Measurements from ENCODE around the gene TMCC3. TPM values are rescaled to one million over a fixed set of nuclear protein-coding genes. Genes with fewer than 3 reads are reported as not detected.
A peak's percentile ranks its signal among the peaks of the same experiment; 100 is the strongest.

TMCC3 gene, protein sequence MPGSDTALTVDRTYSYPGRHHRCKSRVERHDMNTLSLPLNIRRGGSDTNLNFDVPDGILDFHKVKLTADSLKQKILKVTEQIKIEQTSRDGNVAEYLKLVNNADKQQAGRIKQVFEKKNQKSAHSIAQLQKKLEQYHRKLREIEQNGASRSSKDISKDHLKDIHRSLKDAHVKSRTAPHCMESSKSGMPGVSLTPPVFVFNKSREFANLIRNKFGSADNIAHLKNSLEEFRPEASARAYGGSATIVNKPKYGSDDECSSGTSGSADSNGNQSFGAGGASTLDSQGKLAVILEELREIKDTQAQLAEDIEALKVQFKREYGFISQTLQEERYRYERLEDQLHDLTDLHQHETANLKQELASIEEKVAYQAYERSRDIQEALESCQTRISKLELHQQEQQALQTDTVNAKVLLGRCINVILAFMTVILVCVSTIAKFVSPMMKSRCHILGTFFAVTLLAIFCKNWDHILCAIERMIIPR
- total RNA-seq (2021; ENCODE audit: unreplicated experiment) (0.92 TPM), Bru-seq, nascent RNA (percentile 31 among the genes with signal in this experiment), BruChase-seq, experiment 1, labeled RNA remaining after a 2-hour chase (percentile 29 among the genes with signal in this experiment), BruChase-seq, experiment 2, labeled RNA remaining after a 6-hour chase (percentile 29 among the genes with signal in this experiment)
- 1.2 TPM for polyA plus RNA-seq (2012; ENCODE audit: insufficient read length)
- long read RNA-seq, full-length matches to known transcripts: 1 of 1 reads
- long read RNA-seq, partial matches to known transcripts: 0 of 1 reads
- long read RNA-seq, other reads (novel, unspliced or antisense): 0 of 1 reads

DNA sequence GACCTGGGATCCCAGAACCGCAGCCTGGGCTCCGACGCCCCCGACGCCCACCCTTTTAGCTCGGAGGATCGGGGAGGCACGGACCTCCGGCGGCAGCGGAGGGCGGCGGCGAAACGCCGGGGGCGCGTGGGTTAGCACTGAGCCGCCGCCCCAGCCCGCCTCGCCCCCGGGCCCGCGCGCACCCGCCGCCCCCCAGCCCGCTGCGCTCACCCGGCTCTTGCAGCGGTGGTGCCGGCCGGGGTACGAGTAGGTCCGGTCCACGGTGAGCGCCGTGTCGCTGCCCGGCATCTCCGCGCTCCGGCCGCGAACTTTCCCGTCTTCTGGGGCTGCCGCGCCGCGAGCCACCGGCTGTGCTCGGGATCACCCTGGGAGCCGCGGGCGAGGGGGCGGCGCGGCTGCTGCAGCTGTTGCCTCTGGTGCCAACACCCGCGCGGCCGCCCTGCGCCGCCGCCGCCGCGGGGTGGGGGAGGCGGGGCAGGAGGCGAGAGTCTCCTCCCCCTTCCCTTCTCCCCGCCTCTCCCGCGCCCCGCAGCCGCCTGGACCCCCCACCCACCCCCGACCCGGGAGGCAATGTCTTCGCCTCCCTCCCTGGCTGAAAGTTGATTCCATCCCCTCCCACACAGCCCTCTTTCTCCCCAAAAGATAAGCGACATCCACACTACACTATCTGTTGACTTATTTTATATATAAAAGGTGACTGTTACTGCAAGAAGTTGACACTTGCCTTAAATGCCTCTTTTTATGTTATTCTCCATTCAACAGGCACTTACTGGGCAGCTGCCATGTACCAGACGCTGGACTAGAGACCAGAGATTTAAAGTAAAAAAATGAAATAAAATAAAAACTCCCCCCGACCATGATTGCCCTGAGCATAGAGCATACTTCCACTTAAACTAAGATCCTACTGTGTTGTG, at the start of gene TMCC3:
TMCC3 (minus strand) TSS at position 415 of the 914 bp plus-strand sequence; CDS start at position 288, 127 bp downstream.
- Histone ChIP-seq H3K4me1 (ENCODE audit: control insufficient read depth, insufficient read depth, low read length) (peaks cover 3% of the 10 kb centered on the region; the same call in 1 of the 2 replicates), H3K9me3 (ENCODE audit: control insufficient read depth, insufficient read depth, low read depth, low read length) (no peaks in the 10 kb centered on the region), H3K36me3 (ENCODE audit: control insufficient read depth, insufficient read depth, low read length) (no peaks in the 10 kb centered on the region; the same call in 1 of the 2 replicates), H3K27me3 (ENCODE audit: control insufficient read depth, insufficient read depth, low read length) (peaks cover 29% of the 10 kb centered on the region), H3K4me3 (ENCODE audit: low read depth in 2 of 2, low read length in 2 of 2) (peak within 1 kb of the TSS; percentile 42 to 53), H3K27ac (ENCODE audit: low read length) (no peak within 1 kb of the TSS)
- CTCF ChIA-PET: no interaction called here
- no peak for DNase-seq (ENCODE audit: low read depth, low spot score)
- TF ChIP-seq TCF7L2 (IDR thresholded peaks at IDR 0.05; ENCODE audit: low read depth, low read length) (no peak), SIN3A (IDR thresholded peaks at IDR 0.05; ENCODE audit: borderline replicate concordance, insufficient read depth, low read depth, low read length) (no peak)
- TF ChIP-seq, protein P1, sequence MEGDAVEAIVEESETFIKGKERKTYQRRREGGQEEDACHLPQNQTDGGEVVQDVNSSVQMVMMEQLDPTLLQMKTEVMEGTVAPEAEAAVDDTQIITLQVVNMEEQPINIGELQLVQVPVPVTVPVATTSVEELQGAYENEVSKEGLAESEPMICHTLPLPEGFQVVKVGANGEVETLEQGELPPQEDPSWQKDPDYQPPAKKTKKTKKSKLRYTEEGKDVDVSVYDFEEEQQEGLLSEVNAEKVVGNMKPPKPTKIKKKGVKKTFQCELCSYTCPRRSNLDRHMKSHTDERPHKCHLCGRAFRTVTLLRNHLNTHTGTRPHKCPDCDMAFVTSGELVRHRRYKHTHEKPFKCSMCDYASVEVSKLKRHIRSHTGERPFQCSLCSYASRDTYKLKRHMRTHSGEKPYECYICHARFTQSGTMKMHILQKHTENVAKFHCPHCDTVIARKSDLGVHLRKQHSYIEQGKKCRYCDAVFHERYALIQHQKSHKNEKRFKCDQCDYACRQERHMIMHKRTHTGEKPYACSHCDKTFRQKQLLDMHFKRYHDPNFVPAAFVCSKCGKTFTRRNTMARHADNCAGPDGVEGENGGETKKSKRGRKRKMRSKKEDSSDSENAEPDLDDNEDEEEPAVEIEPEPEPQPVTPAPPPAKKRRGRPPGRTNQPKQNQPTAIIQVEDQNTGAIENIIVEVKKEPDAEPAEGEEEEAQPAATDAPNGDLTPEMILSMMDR (IDR thresholded peaks at IDR 0.05): peak; percentile 52
- BruUV-seq (replicated peaks): no TSS peak
- POLR2A ChIA-PET: no interaction called here
- in situ Hi-C loops (cut with HindIII; ENCODE audit: low pct_unique_long_range_greater_than_20kb, low sequenced_read_pairs): no loop called here
- ATAC-seq: peak; percentile 83
- intact Hi-C loops (cut with micrococcal nuclease; ENCODE audit: unreplicated experiment): no loop called here

DNA sequence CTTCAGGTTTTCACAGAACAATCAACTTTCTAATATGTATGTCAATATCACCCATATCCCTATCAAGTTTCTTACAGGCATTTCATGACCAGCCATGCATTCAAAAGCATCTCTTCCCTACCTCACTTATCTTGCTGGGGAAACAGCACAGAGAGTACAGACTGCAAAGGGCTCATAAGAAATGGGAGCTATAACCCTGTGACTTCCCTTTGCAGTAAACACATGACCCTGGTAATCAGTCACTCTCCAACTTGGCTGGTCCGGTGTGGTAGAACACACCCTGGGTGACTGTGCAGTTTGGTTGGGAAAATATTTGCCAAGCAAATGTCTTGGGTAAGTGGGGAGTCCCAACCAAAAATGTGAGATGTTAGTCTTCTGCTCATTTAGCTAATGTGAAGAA, 49.4 kb upstream of the TMCC3 start:
- BruUV-seq (replicated peaks): no TSS peak
- in situ Hi-C loops (cut with HindIII; ENCODE audit: low pct_unique_long_range_greater_than_20kb, low sequenced_read_pairs): no loop called here
- Histone ChIP-seq H3K27me3 (ENCODE audit: control insufficient read depth, insufficient read depth, low read length) (no peaks in the 10 kb centered on the region; the same call in 1 of the 2 replicates), H3K4me1 (ENCODE audit: control insufficient read depth, insufficient read depth, low read length) (no peaks in the 10 kb centered on the region), H3K9me3 (ENCODE audit: control insufficient read depth, insufficient read depth, low read depth, low read length) (no peaks in the 10 kb centered on the region), H3K27ac (ENCODE audit: low read length) (no peak overlapping the region), H3K36me3 (ENCODE audit: control insufficient read depth, insufficient read depth, low read length) (no peaks in the 10 kb centered on the region), H3K4me3 (ENCODE audit: low read depth in 2 of 2, low read length in 2 of 2) (no peak overlapping the region)
- TF ChIP-seq SIN3A (IDR thresholded peaks at IDR 0.05; ENCODE audit: borderline replicate concordance, insufficient read depth, low read depth, low read length) (no peak), POLR2AphosphoS5 (IDR thresholded peaks at IDR 0.05; ENCODE audit: low read depth, low read length) (no peak), TCF7L2 (IDR thresholded peaks at IDR 0.05; ENCODE audit: low read depth, low read length) (no peak)
- TF ChIP-seq, protein P1 (IDR thresholded peaks at IDR 0.05): no peak
- TF ChIP-seq, protein P2, sequence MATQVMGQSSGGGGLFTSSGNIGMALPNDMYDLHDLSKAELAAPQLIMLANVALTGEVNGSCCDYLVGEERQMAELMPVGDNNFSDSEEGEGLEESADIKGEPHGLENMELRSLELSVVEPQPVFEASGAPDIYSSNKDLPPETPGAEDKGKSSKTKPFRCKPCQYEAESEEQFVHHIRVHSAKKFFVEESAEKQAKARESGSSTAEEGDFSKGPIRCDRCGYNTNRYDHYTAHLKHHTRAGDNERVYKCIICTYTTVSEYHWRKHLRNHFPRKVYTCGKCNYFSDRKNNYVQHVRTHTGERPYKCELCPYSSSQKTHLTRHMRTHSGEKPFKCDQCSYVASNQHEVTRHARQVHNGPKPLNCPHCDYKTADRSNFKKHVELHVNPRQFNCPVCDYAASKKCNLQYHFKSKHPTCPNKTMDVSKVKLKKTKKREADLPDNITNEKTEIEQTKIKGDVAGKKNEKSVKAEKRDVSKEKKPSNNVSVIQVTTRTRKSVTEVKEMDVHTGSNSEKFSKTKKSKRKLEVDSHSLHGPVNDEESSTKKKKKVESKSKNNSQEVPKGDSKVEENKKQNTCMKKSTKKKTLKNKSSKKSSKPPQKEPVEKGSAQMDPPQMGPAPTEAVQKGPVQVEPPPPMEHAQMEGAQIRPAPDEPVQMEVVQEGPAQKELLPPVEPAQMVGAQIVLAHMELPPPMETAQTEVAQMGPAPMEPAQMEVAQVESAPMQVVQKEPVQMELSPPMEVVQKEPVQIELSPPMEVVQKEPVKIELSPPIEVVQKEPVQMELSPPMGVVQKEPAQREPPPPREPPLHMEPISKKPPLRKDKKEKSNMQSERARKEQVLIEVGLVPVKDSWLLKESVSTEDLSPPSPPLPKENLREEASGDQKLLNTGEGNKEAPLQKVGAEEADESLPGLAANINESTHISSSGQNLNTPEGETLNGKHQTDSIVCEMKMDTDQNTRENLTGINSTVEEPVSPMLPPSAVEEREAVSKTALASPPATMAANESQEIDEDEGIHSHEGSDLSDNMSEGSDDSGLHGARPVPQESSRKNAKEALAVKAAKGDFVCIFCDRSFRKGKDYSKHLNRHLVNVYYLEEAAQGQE (IDR thresholded peaks at IDR 0.05; ENCODE audit: insufficient read depth in 1 of 2, low read depth in 2 of 2, low read length in 1 of 2): no peak
- CTCF ChIA-PET: no interaction called here
- POLR2A ChIA-PET: interaction anchor here (0.6 kb wide), 1 partner anchor 10 kb away, joined by 3 read pairs; no protein-coding TSS in a partner anchor
- ATAC-seq (no peak), DNase-seq (ENCODE audit: low read depth, low spot score) (no peak)
- intact Hi-C loops (cut with micrococcal nuclease; ENCODE audit: unreplicated experiment): no loop called here

Data from Panc1 (cell line).